ENCODE data around the gene NDFIP2. TPM values are rescaled to one million over a fixed set of nuclear protein-coding genes. Genes with fewer than 3 reads are reported as not detected.

The NDFIP2 gene
- 26.9 and 29.2 TPM in 2 replicates for total RNA-seq (2014; rRNA removed; shearing (Covaris generic))

GRCh38 chr13:79480954-79481684 lies at the start of gene NDFIP2:
NDFIP2 (plus strand) TSS chr13:79481155; CDS start chr13:79481204, 49 bp downstream.
- peak; percentile 91 for DNase-seq (ENCODE audit: low spot score)

- no peak for DNase-seq (ENCODE audit: low spot score)
Observed at GRCh38 chr13:79432086-79432485, 48.9 kb upstream of the NDFIP2 start.

GRCh38 chr13:79432992-79433391 lies 48.0 kb upstream of the NDFIP2 start:
- no peak for DNase-seq (ENCODE audit: low spot score)

- no peak for DNase-seq (ENCODE audit: low spot score)
Observed at GRCh38 chr13:79434556-79434955, 46.4 kb upstream of the NDFIP2 start.

GRCh38 chr13:79435561-79435990 lies 45.4 kb upstream of the NDFIP2 start:
- peak; percentile 66 for DNase-seq (ENCODE audit: low spot score)

- DNase-seq (ENCODE audit: low spot score), result no peak
Observed at GRCh38 chr13:79439275-79439674, 41.7 kb upstream of the NDFIP2 start.

GRCh38 chr13:79440958-79441528 lies 39.9 kb upstream of the NDFIP2 start:
- DNase-seq (ENCODE audit: low spot score), result no peak

- DNase-seq (ENCODE audit: low spot score), result peak; percentile 49
Observed at GRCh38 chr13:79442221-79442620, 38.7 kb upstream of the NDFIP2 start.

- DNase-seq (ENCODE audit: low spot score), result no peak
Observed at GRCh38 chr13:79442706-79443105, 38.2 kb upstream of the NDFIP2 start.

- peak; percentile 27 for DNase-seq (ENCODE audit: low spot score)
Observed at GRCh38 chr13:79445968-79446645, 34.8 kb upstream of the NDFIP2 start.

- DNase-seq (ENCODE audit: low spot score), result no peak
Observed at GRCh38 chr13:79447141-79447540, 33.8 kb upstream of the NDFIP2 start.

- DNase-seq (ENCODE audit: low spot score), result no peak
Observed at GRCh38 chr13:79447741-79448140, 33.2 kb upstream of the NDFIP2 start.

GRCh38 chr13:79448413-79448812 lies 32.5 kb upstream of the NDFIP2 start:
- no peak for DNase-seq (ENCODE audit: low spot score)

- DNase-seq (ENCODE audit: low spot score), result no peak
Observed at GRCh38 chr13:79450110-79450509, 30.8 kb upstream of the NDFIP2 start.

GRCh38 chr13:79451500-79451962 lies 29.4 kb upstream of the NDFIP2 start:
- DNase-seq (ENCODE audit: low spot score), result peak; percentile 51

- DNase-seq (ENCODE audit: low spot score), result no peak
Observed at GRCh38 chr13:79452239-79452913, 28.6 kb upstream of the NDFIP2 start.

- peak; percentile 41 for DNase-seq (ENCODE audit: low spot score)
Observed at GRCh38 chr13:79455331-79455730, 25.6 kb upstream of the NDFIP2 start.

- DNase-seq (ENCODE audit: low spot score), result no peak
Observed at GRCh38 chr13:79456051-79456450, 24.9 kb upstream of the NDFIP2 start.

- DNase-seq (ENCODE audit: low spot score), result no peak
Observed at GRCh38 chr13:79456656-79457365, 24.1 kb upstream of the NDFIP2 start.

GRCh38 chr13:79457390-79457789 lies 23.6 kb upstream of the NDFIP2 start:
- no peak for DNase-seq (ENCODE audit: low spot score)

- DNase-seq (ENCODE audit: low spot score), result no peak
Observed at GRCh38 chr13:79457948-79458347, 23.0 kb upstream of the NDFIP2 start.

Measured in HT-29 (cell line).